GM12878 (cell line): ENCODE data around the gene CDK17. TPM values are rescaled to one million over a fixed set of nuclear protein-coding genes. Genes with fewer than 3 reads are reported as not detected.

Source experiments
- ATAC-seq: fragments of 200-7000 bp; cut with Tn5 transposase; 3 replicates; pipeline ENCODE4 v1.9.1; 2020; ENCODE audit warnings: mild to moderate bottlenecking, moderate library complexity
- BruUV-seq: library from RNA; stranded (reverse); fragments of 400-500 nt; replicated peaks from 2 replicates; lab custom pipeline; 2021; lab: Mats Ljungman, UMichigan
- CTCF ChIA-PET: fragments of 300-600 bp; sonication (Branson Sonifier 250); formaldehyde crosslinking; extraction: SDS; loops from one replicate; lab custom pipeline; 2021; ENCODE audit warnings: inconsistent platforms; lab: Yijun Ruan, JAX
- POLR2A ChIA-PET: fragments of 350-600 bp; formaldehyde crosslinking; extraction: SDS; loops from one replicate; lab custom pipeline; 2021; ENCODE audit warnings: inconsistent platforms; lab: Charles Lee
- RAD21 ChIA-PET: fragments of 300-600 bp; sonication (Branson Sonifier 250); formaldehyde crosslinking; loops from one replicate; lab custom pipeline; 2023; ENCODE audit warnings: antibody characterized with exemption; ENCODE audit not compliant: unreplicated experiment; lab: Charles Lee
- SMC1A ChIA-PET: fragments of 300-600 bp; sonication (Branson Sonifier 250); formaldehyde crosslinking; loops from one replicate; lab custom pipeline; 2023; ENCODE audit not compliant: unreplicated experiment, uncharacterized antibody; lab: Charles Lee
- DNase-seq: peaks from one replicate; pipeline ENCODE4 v3.0.0-alpha.2; 2011; ENCODE audit warnings: low read depth, low spot score
- FAIRE-seq: peaks from 3 replicates; lab custom pipeline; 2011; peaks lifted over from hg19 to GRCh38; lab: Jason Lieb, UNC
- H2AFZ ChIP-seq: 2 replicates; pipeline ENCODE4 v1.6.0; 2011; ENCODE audit warnings: low read depth, low read length, control low read depth; ENCODE audit not compliant: control insufficient read depth
- H3K27ac ChIP-seq: 2 replicates; pipeline ENCODE4 v1.5.1; 2011; ENCODE audit warnings: control low read depth; ENCODE audit not compliant: control insufficient read depth, insufficient read depth
- H3K27me3 ChIP-seq, 2 experiments: replicated peaks in 1 of 2; 2 replicates each; pipeline versions ENCODE4 v1.6.0 to v1.6.1; 2011; ENCODE audit warnings: low read length in 1 of 2; ENCODE audit not compliant: control insufficient read depth in 2 of 2, insufficient read depth in 2 of 2
- H3K36me3 ChIP-seq, 2 experiments: 2 replicates each; pipeline ENCODE4 v1.5.1; 2011; ENCODE audit warnings: low read length in 1 of 2; ENCODE audit not compliant: control insufficient read depth in 2 of 2, insufficient read depth in 2 of 2
- H3K4me1 ChIP-seq: 2 replicates; pipeline ENCODE4 v1.6.1; 2011; ENCODE audit warnings: mild to moderate bottlenecking, low read length, moderate library complexity, mixed read lengths; ENCODE audit not compliant: control insufficient read depth, insufficient read depth
- H3K4me2 ChIP-seq: 2 replicates; pipeline ENCODE4 v1.6.0; 2011; ENCODE audit warnings: control low read depth; ENCODE audit not compliant: control insufficient read depth, insufficient read depth
- H3K4me3 ChIP-seq: fragments of 200-600 bp; sonication (generic); 2 replicates; pipeline ENCODE4 v1.5.1; 2016
- H3K79me2 ChIP-seq: 2 replicates; pipeline ENCODE4 v1.6.0; 2011; ENCODE audit warnings: low read length; ENCODE audit not compliant: control insufficient read depth, insufficient read depth
- H3K9ac ChIP-seq: 2 replicates; pipeline ENCODE4 v1.8.0; 2011; ENCODE audit warnings: low read length, control low read depth, mixed read lengths; ENCODE audit not compliant: control insufficient read depth, insufficient read depth
- H3K9me3 ChIP-seq: replicated peaks from 3 replicates; pipeline ENCODE4 v1.5.1; 2011; ENCODE audit warnings: mild to moderate bottlenecking, low read length; ENCODE audit not compliant: control insufficient read depth, insufficient read depth
- H4K20me1 ChIP-seq: 2 replicates; pipeline ENCODE4 v1.6.0; 2011; ENCODE audit not compliant: control insufficient read depth, insufficient read depth
- BCL3 ChIP-seq: IDR thresholded peaks from 2 replicates; pipeline ENCODE4 v1.6.1; 2011; ENCODE audit warnings: borderline replicate concordance, low read depth, mild to moderate bottlenecking, moderate library complexity, low read length; ENCODE audit not compliant: insufficient read depth, poor library complexity, severe bottlenecking
- EED ChIP-seq: sonication (generic); IDR thresholded peaks from 2 replicates; pipeline ENCODE4 v1.6.1; 2016; ENCODE audit warnings: antibody characterized with exemption, low read depth
- MEF2A ChIP-seq: IDR thresholded peaks from 2 replicates; pipeline ENCODE4 v1.6.1; 2011; ENCODE audit warnings: low read depth, mild to moderate bottlenecking, low read length, moderate library complexity; ENCODE audit not compliant: insufficient read depth
- NFYB ChIP-seq: IDR thresholded peaks from 2 replicates; pipeline ENCODE4 v1.6.1; 2011; ENCODE audit warnings: low read depth, mild to moderate bottlenecking, low read length, improper control_type of control experiment, moderate library complexity; ENCODE audit not compliant: insufficient read depth
- SUPT20H ChIP-seq: IDR thresholded peaks from 2 replicates; pipeline ENCODE4 v1.6.1; 2011; ENCODE audit warnings: low read depth, mild to moderate bottlenecking, low read length, moderate library complexity, borderline replicate concordance; ENCODE audit not compliant: control insufficient read depth
- ZNF687 ChIP-seq: fragments of 450-650 bp; IDR thresholded peaks from 2 replicates; pipeline ENCODE4 v1.6.1; 2017; ENCODE audit warnings: mild to moderate bottlenecking, moderate library complexity
- WGBS: methylation state at CpG from one replicate; pipeline ENCODE4 v1.1.6; 2016; ENCODE audit warnings: low lambda C conversion rate; ENCODE audit not compliant: insufficient replicate concordance, insufficient coverage; ENCODE audit errors: missing lambda C conversion rate; 5-methylcytosine and 5-hydroxymethylcytosine counted together
- in situ Hi-C: fragments of 300-500 bp; cut with MboI; formaldehyde crosslinking; loops from 9 replicates; pipeline ENCODE4 v1.14.3; 2018; ENCODE audit warnings: mixed read lengths
- intact Hi-C: fragments of 100-400 bp; cut with micrococcal nuclease; formaldehyde crosslinking; loops from one replicate; pipeline ENCODE4 v1.14.2; 2022; ENCODE audit not compliant: unreplicated experiment
- polyA plus RNA-seq, 11 experiments: library from polyadenylated mRNA; depleted of rRNA in 4 of 11; unstranded in 6 of 11; stranded (reverse) in 5 of 11; fragments of >200 nt; fragmentation: Nextera tagmentation in 4 of 11; fragmentation: Illumina TruSeq in 1 of 11; extraction: Ambion mirVana in 4 of 11; extraction: Trizol in 1 of 11; gene quantifications; 1 replicate in 1 of 11; 2 replicates in 10 of 11; pipeline versions ENCODE4 v1.2.1 to v1.2.3, GENCODE V29; 2011 to 2016; ENCODE audit warnings: inconsistent platforms in 2 of 11, missing spikeins in 2 of 11, low read depth in 1 of 11
- total RNA-seq, 4 experiments: library from RNA; depleted of rRNA in 3 of 4; stranded (reverse); fragments of >200 nt in 3 of 4; fragmentation: Illumina TruSeq in 1 of 4; extraction: Trizol in 1 of 4; gene quantifications; 2 replicates each; pipeline versions ENCODE4 v1.2.1 to v1.2.3, GENCODE V29; 2013 to 2021

Gene CDK17
- total and polyA plus RNA-seq, 10 of the 15 experiments (the other 5 are each of a cell fraction or from before 2014, with no cell fraction given), result 5.6 to 45.6 (median 18.3) TPM

GRCh38 chr12:96260231-96260630, 140.0 kb downstream of the CDK17 start (continued):
- TF ChIP-seq ZNF687, result no peak
- TF ChIP-seq SUPT20H, result no peak

- 40% methylated on average over 8 of the region's 8 CpGs for WGBS
- ChIA-PET SMC1A (interaction anchor here (0.7 to 2.2 kb wide), 3 partner anchors 10 to 35 kb away, joined by 3 to 10 read pairs (median 3); no protein-coding TSS in a partner anchor), CTCF (interaction anchor here (0.8 to 1.4 kb wide), 3 partner anchors 8 to 142 kb away, joined by 3 to 4 read pairs (median 3); partner anchors contain the start of gene CDK17), POLR2A (interaction anchor here (1.1 kb wide), 1 partner anchor 9 kb away, joined by 3 read pairs; no protein-coding TSS in a partner anchor), RAD21 (no interaction called here)
- no peaks in the 10 kb centered on the region for H4K20me1 ChIP-seq
- H2AFZ ChIP-seq, result no peak overlapping the region
- H3K4me2 ChIP-seq, result no peak overlapping the region
- H3K9me3 ChIP-seq, result no peaks in the 10 kb centered on the region
- in situ Hi-C loops, result no loop called here
- peaks cover 2 to 9% of the 10 kb centered on the region in 2 experiments; a peak in 3 of 4 replicates for H3K36me3 ChIP-seq
- H3K9ac ChIP-seq, result no peak overlapping the region
- no peak for FAIRE-seq
- no peak for TF ChIP-seq NFYB
- no peak for TF ChIP-seq MEF2A
- TF ChIP-seq BCL3, result no peak
- TF ChIP-seq EED, result no peak
- H3K27ac ChIP-seq, result no peak overlapping the region
- intact Hi-C loops, result no loop called here
- no peaks in the 10 kb centered on the region for H3K27me3 ChIP-seq
- DNase-seq, result no peak
- peak; percentile 35 for ATAC-seq
- no peaks in the 10 kb centered on the region for H3K79me2 ChIP-seq
- BruUV-seq, result no TSS peak
- no peak overlapping the region for H3K4me3 ChIP-seq
- H3K4me1 ChIP-seq, result no peaks in the 10 kb centered on the region
These were observed 141.9 kb downstream of the CDK17 start for GRCh38 chr12:96258104-96258961.
